HG02798 (cell line): ENCODE measurements around the gene MLLT1.

ENCODE experiments used
- ATAC-seq: cut with Tn5 transposase; IDR thresholded peaks from one replicate; pipeline ENCODE4 v1.9.1; 2021; ENCODE audit warnings: mild to moderate bottlenecking; ENCODE audit not compliant: unreplicated experiment, poor library complexity

MLLT1 gene

GRCh38 chr19:6276447-6276846 is 3.3 kb downstream of the MLLT1 start:
- ATAC-seq: no peak

GRCh38 chr19:6275170-6275744 is 4.5 kb downstream of the MLLT1 start:
- ATAC-seq: no peak

GRCh38 chr19:6274756-6275155 is 5.0 kb downstream of the MLLT1 start:
- no peak for ATAC-seq

GRCh38 chr19:6273701-6274601 is 5.8 kb downstream of the MLLT1 start:
- no peak for ATAC-seq

GRCh38 chr19:6272913-6273600 is 6.7 kb downstream of the MLLT1 start:
- no peak for ATAC-seq

GRCh38 chr19:6272411-6272791 is 7.4 kb downstream of the MLLT1 start:
- no peak for ATAC-seq

GRCh38 chr19:6271721-6272410 is 7.9 kb downstream of the MLLT1 start:
- ATAC-seq: no peak

GRCh38 chr19:6271251-6271650 is 8.5 kb downstream of the MLLT1 start:
- ATAC-seq: no peak

- ATAC-seq: no peak
Observed at GRCh38 chr19:6270822-6271221, 9.0 kb downstream of the MLLT1 start.

- no peak for ATAC-seq
Observed at GRCh38 chr19:6270076-6270745, 9.6 kb downstream of the MLLT1 start.

GRCh38 chr19:6269101-6269886 is 10.5 kb downstream of the MLLT1 start:
- ATAC-seq: no peak

GRCh38 chr19:6268382-6268771 is 11.4 kb downstream of the MLLT1 start:
- ATAC-seq: no peak

- ATAC-seq: no peak
Observed at GRCh38 chr19:6267552-6268381, 12.0 kb downstream of the MLLT1 start.

- ATAC-seq: no peak
Observed at GRCh38 chr19:6264803-6265202, 15.0 kb downstream of the MLLT1 start.

GRCh38 chr19:6263735-6264444 is 15.9 kb downstream of the MLLT1 start:
- ATAC-seq: no peak

- no peak for ATAC-seq
Observed at GRCh38 chr19:6263306-6263705, 16.5 kb downstream of the MLLT1 start.

GRCh38 chr19:6262519-6262918 is 17.3 kb downstream of the MLLT1 start:
- no peak for ATAC-seq

- ATAC-seq: no peak
Observed at GRCh38 chr19:6261883-6262282, 17.9 kb downstream of the MLLT1 start.
